Right renal pelvis (tissue), 4 donors: Measurements from ENCODE around the gene SPATA31D3. TPM values are rescaled to one million over a fixed set of nuclear protein-coding genes. Genes with fewer than 3 reads are reported as not detected.
"Not testable (repeated sequence)": the region's sequence is repeated elsewhere in the genome, so short reads cannot be mapped to it uniquely, and the experiment has no call there.

ENCODE experiments used
- DNase-seq, 4 donors: peaks; one replicate each; pipeline ENCODE4 v3.0.0-alpha.2; 2013; ENCODE audit warnings: low read depth in 4 of 4, low spot score in 3 of 4, missing footprints in 1 of 4
- polyA plus RNA-seq, 4 donors: library from polyadenylated mRNA; unstranded; fragments of 120-200 nt; gene quantifications; one replicate each; pipeline ENCODE4 v1.2.1, GENCODE V29; 2013; ENCODE audit not compliant: insufficient read length in 4 of 4

The SPATA31D3 gene
- polyA plus RNA-seq, 4 donors = 0.03 TPM; not detected in 3

DNA sequence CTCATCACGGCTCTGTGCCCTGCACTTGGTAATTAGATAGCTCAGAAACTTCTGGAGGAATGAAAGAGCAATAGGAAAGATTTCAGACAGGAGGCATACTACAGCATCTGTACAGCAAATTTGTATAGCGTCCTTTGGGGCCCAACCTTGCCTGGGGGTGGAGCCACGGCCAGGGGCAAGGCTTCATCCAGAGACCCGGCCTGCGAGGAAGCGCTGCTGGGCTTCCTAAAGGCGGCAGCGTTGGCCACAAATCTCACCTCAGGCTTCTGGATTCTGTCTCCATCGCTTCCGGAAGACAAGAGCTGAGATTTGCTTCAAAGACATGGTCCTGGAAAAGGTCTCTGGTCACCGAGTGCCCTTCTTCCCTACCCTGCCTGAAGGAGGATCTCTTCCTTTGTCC, 33.1 kb downstream of the SPATA31D3 start:
- DNase-seq = no peak

DNA sequence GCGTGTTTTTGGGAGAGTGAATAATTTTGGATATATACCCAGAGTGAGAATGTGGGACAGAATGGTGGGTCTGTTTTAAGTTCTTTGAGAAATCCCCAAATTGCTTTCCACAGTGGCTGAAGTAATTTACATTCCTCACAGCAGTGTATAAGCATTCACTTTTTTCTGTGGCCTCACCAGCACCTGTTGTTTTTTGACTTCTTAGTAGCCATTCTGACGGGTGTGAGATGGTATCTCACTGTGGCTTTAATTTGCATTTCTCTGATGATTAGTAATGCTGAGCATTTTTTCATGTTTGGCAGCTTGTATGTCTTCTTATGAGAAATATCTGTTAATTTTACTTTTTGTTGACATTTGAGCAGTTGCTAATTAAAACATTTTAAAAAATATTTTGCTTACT, 35.9 kb downstream of the SPATA31D3 start:
- DNase-seq = no peak

DNA sequence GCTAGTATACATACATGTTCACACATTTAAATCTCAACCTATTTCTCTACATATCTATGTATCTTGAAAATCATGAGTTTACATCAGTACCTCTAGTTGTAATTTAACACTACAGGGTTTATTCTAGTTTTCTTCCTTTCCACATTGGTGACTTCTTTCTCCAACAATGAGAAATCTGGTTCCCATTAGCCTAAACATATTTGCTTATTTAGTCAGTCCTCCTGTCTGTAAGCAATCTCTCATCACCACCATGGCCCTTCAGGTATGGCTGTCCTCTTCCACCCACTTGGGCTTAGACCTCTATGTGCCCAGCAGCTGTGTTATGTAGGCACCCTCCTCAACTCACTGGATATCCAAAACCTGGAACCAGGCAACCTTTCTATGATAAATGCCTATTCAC, 37.3 kb downstream of the SPATA31D3 start:
- no peak for DNase-seq

DNA sequence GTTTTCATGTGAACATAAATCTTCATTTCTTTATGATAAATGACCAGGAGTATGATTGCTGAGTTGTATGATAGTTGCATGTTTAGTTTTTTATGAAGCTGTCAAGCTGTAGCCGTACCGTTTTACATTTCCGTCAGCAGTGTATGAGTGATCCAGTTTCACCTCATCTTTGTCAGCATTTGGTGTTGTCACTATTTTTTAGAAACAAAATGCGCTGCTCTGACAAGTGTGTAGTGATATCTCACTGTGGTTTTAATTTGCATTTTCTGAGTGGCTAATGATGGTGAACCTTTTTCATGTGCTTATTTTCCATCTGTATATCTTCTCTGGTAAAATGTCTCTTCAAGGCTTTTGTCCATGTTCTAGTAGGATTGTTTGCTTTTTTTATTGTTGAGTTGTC, 38.6 kb downstream of the SPATA31D3 start:
- DNase-seq = no peak

DNA sequence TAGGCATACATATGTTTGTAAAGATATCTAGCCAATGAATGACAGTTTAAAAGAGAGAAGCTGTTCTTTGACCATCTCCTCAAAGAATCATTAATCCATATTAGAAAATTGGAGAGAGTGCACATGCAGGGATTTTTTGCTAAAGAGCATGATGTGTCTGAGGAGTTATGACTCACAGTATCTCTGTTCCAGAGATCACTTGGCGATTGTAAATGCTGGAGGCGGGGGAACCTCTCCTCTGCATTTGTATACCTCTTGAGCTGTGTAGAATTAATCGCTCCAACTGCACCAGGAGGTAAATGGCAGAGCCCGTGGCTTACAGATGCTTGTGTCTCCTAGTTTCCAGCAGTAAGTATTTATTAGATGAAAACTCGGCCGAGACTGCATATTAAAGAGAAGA, 41.6 kb downstream of the SPATA31D3 start:
- DNase-seq = no peak

DNA sequence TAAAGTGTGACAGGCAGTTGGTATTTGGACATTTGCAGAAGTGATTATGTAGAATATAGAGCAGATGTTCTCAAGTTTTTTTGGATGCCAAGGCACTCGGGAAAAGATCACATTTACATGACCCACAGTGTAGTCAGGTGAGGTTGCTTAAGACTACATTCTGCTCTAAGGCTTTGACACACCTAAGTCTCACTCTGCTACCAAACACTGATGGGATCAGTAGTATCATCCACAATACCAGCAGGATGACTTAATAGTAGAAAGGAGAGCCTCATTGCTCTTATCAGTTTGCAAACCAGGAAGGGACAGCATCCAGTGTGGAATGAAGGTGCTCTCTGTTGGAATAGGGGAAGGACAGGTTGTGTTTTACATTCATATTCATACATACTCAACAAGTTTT, 42.8 kb downstream of the SPATA31D3 start:
- no peak for DNase-seq

DNA sequence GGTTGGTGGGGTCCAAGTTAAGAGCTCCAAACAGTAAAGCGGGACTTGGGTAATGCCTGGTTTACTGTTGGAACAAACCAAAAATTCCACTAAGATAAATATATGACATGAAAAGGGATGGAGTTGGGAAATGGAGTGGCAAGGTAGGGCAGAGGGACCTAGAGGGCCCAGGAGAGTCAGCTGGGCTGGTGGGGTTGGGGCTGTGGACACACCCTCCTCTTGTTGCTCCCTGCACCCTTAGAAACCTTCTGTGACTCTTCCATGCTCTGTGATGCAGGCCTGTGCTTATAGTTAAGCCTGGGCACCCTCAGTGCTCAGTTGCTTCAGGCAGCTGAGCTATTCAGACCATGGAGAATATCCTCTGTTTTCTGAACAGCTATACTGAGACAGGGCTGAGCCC, 45.2 kb downstream of the SPATA31D3 start, which contains the start of gene SPATA31D1:
SPATA31D1 (plus strand) TSS at position 301 of the 400 bp plus-strand sequence; CDS start at position 348, 47 bp downstream.
- DNase-seq = not testable (repeated sequence)

DNA sequence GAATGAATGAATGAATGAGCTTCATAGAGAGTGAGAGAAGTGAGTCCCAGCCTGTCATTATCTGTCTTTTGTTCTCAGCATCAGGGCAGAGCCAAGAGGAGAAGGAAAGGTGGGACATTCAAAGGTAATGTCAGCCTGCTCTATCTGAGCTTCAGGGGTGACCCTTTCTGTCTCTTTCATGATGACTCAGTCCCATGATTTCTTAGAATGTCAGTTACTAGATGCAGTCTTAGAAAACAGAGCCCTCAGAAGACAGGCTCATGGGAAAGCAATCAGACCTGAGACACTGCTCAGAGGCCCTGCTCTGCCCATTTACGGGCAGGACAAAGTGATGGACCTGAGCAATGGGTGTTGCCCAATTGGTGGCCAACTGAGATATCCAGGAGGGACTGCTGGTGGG, 46.4 kb downstream of the SPATA31D3 start:
- DNase-seq = no peak

DNA sequence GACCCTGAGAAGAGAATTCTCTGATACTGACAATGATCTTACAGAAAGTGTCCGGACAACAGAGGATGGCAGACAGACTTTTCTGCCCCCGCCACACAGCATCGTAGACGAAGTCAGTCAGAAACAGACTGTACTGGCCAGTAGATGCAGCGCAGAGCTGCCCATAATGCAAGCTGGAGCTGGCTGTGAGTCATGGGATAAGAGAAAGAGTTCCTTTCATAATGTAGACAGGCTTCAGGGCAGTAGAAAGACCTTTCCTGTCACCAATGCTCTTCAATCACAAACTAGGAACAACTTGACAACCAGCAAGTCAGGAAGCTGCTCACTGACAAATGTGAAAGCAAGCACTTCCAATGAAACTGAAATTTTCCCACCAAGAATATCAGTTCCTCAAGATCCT, 50.4 kb downstream of the SPATA31D3 start:
- no peak for DNase-seq

Other genes starting within 250 kb of the SPATA31D3 start
- not detected for gene SPATA31D4, start 15.1 kb upstream of the SPATA31D3 start, polyA plus RNA-seq
- gene SPATA31D1, start 45.3 kb downstream of the SPATA31D3 start, polyA plus RNA-seq = not detected